ENCODE data around the gene TTC9B. TPM values are rescaled to one million over a fixed set of nuclear protein-coding genes. Genes with fewer than 3 reads are reported as not detected.

Gene TTC9B
- total and polyA plus RNA-seq, 2 of the 13 experiments (the other 11 are each of a cell fraction or from before 2014, with no cell fraction given): not detected

DNA sequence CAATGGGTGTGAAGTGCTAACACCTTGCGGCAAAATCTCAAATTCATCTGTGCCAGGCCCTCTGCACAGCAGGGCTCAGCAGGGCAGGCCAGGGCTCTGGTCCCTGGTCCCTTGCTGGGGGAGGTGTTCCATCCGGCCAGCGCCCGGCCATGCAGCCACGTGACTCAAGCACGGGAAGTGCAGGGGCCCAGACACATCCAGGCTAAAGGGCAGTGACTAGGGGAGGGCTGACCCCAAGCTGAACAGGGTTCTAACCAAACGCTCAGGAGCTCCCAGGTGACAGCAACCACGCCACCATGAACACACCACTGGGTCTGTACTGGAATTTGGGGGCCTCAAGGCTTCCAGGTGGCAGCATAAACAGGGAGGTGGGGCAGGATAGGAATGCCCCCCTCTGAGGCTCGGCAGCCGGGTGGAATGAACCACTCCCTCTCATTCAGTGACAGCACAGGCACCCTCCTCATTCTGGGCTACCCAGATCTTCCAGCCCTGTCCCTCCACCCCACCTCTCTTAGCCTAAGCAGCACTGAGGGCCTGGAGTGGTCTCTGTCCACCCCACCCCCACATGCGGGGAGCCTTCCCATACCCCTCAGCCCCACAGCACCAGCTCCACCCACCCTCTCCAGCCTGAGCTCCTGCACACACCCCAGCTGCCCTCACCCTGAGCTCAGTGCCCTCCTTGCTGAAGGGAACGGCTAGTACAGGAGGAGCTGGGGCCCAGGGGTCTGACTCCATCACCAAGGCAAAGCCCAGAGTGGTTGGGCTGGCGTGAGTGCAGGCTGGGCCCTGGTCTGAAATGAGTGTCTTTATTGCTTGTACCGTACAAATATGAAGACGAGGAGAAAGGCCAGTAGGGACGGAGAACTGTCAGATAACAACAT is 13.6 kb upstream of the TTC9B start (continued):
- TF ChIP-seq, protein P1, sequence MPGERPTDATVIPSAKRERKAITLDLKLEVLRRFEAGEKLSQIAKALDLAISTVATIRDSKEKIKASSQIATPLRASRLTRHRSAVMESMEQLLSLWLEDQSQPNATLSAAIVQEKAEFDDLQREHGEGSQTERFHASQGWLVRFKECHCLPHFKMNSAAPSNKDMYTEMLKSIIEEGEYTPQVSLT (CRISPR knock-in tag; IDR thresholded peaks at IDR 0.05; ENCODE audit: borderline replicate concordance, low read depth): no peak
- TF ChIP-seq ZNF703 (CRISPR knock-in tag; IDR thresholded peaks at IDR 0.05; ENCODE audit: borderline replicate concordance): no peak
- TF ChIP-seq ZNF749 (CRISPR knock-in tag; IDR thresholded peaks at IDR 0.05; ENCODE audit: borderline replicate concordance): peak; percentile 47; the same call in 1 of the 2 replicates
- TF ChIP-seq CBX1 (IDR thresholded peaks at IDR 0.05; ENCODE audit: low read depth): peak; percentile 71
- TF ChIP-seq GFI1 (CRISPR knock-in tag; IDR thresholded peaks at IDR 0.05; ENCODE audit: borderline replicate concordance): peak; percentile 55; the same call in 1 of the 2 replicates
- no peak for TF ChIP-seq ZNF816 (CRISPR knock-in tag; IDR thresholded peaks at IDR 0.05; ENCODE audit: borderline replicate concordance)
- no peak; the same call in 1 of the 2 replicates for TF ChIP-seq SIX1 (CRISPR knock-in tag; IDR thresholded peaks at IDR 0.05; ENCODE audit: borderline replicate concordance)
- peak; percentile 91 for TF ChIP-seq REPIN1 (CRISPR knock-in tag; IDR thresholded peaks at IDR 0.05; ENCODE audit: borderline replicate concordance, low read depth)
- TF ChIP-seq, protein P2, sequence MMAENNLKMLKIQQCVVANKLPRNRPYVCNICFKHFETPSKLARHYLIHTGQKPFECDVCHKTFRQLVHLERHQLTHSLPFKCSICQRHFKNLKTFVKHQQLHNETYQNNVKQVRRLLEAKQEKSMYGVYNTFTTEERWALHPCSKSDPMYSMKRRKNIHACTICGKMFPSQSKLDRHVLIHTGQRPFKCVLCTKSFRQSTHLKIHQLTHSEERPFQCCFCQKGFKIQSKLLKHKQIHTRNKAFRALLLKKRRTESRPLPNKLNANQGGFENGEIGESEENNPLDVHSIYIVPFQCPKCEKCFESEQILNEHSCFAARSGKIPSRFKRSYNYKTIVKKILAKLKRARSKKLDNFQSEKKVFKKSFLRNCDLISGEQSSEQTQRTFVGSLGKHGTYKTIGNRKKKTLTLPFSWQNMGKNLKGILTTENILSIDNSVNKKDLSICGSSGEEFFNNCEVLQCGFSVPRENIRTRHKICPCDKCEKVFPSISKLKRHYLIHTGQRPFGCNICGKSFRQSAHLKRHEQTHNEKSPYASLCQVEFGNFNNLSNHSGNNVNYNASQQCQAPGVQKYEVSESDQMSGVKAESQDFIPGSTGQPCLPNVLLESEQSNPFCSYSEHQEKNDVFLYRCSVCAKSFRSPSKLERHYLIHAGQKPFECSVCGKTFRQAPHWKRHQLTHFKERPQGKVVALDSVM (CRISPR knock-in tag; IDR thresholded peaks at IDR 0.05): peak; percentile 28; the same call in 1 of the 2 replicates
- TF ChIP-seq SP5 (CRISPR knock-in tag; IDR thresholded peaks at IDR 0.05; ENCODE audit: borderline replicate concordance, low read depth): peak; percentile 88
- no peak for TF ChIP-seq CHD4 (IDR thresholded peaks at IDR 0.05; ENCODE audit: borderline replicate concordance, low read length)
- TF ChIP-seq SAFB2 (CRISPR knock-in tag; IDR thresholded peaks at IDR 0.05; ENCODE audit: borderline replicate concordance, low read depth): peak; percentile 30; the same call in 1 of the 2 replicates
- TF ChIP-seq HHEX (CRISPR knock-in tag; IDR thresholded peaks at IDR 0.05): no peak
- TF ChIP-seq FOXP1 (IDR thresholded peaks at IDR 0.05): no peak
- TF ChIP-seq FOXP1 (CRISPR knock-in tag; IDR thresholded peaks at IDR 0.05): peak; percentile 34; the same call in 1 of the 2 replicates
- TF ChIP-seq GATAD2A (CRISPR knock-in tag; IDR thresholded peaks at IDR 0.05): peak; percentile 72; the same call in 1 of the 2 replicates
- TF ChIP-seq, protein P3, sequence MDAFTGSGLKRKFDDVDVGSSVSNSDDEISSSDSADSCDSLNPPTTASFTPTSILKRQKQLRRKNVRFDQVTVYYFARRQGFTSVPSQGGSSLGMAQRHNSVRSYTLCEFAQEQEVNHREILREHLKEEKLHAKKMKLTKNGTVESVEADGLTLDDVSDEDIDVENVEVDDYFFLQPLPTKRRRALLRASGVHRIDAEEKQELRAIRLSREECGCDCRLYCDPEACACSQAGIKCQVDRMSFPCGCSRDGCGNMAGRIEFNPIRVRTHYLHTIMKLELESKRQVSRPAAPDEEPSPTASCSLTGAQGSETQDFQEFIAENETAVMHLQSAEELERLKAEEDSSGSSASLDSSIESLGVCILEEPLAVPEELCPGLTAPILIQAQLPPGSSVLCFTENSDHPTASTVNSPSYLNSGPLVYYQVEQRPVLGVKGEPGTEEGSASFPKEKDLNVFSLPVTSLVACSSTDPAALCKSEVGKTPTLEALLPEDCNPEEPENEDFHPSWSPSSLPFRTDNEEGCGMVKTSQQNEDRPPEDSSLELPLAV (CRISPR knock-in tag; conservative IDR thresholded peaks at IDR 0.05; ENCODE audit: low read depth): no peak
- peak; percentile 74 for TF ChIP-seq SOX5 (CRISPR knock-in tag; IDR thresholded peaks at IDR 0.05; ENCODE audit: borderline replicate concordance)
- TF ChIP-seq, protein P4, sequence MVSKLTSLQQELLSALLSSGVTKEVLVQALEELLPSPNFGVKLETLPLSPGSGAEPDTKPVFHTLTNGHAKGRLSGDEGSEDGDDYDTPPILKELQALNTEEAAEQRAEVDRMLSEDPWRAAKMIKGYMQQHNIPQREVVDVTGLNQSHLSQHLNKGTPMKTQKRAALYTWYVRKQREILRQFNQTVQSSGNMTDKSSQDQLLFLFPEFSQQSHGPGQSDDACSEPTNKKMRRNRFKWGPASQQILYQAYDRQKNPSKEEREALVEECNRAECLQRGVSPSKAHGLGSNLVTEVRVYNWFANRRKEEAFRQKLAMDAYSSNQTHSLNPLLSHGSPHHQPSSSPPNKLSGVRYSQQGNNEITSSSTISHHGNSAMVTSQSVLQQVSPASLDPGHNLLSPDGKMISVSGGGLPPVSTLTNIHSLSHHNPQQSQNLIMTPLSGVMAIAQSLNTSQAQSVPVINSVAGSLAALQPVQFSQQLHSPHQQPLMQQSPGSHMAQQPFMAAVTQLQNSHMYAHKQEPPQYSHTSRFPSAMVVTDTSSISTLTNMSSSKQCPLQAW (CRISPR knock-in tag; IDR thresholded peaks at IDR 0.05): peak; percentile 66
- no peak for TF ChIP-seq ZNF235 (CRISPR knock-in tag; IDR thresholded peaks at IDR 0.05; ENCODE audit: borderline replicate concordance)
- TF ChIP-seq SP140L (CRISPR knock-in tag; IDR thresholded peaks at IDR 0.05; ENCODE audit: borderline replicate concordance): no peak
- no peak; the same call in 1 of the 2 replicates for TF ChIP-seq ZNF264 (CRISPR knock-in tag; IDR thresholded peaks at IDR 0.05)
- peak; percentile 93; the same call in 1 of the 2 replicates for TF ChIP-seq TARDBP (CRISPR knock-in tag; IDR thresholded peaks at IDR 0.05)
- no peak for TF ChIP-seq ZFP90 (CRISPR knock-in tag; IDR thresholded peaks at IDR 0.05; ENCODE audit: borderline replicate concordance)
